ENCODE results near the gene TM9SF4.

TM9SF4 gene

DNA sequence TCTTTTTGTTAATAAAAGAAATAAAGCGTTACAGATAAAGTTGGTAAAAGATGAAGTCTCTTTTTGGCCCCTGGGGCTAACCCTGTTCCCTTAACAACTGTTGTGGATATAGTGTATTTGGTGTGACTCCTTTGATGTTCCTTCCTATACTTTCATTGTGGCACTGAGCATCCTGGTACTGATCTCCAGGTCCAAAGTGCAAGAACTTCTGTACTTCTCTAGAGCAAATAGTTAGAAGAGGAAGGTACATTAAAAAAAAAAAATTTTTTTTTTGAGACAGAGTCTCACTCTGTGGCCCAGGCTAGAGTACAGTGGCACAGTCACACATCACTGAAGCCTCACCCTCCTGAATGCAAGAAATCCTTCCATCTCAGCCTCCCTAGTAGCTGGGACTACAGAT is 104.4 kb downstream of the TM9SF4 start:
- H3K9me3 Mint-ChIP-seq, result no peaks in the 10 kb centered on the region
- peaks cover 86% of the 10 kb centered on the region for H3K36me3 Mint-ChIP-seq (ENCODE audit: low read depth)
- H3K27me3 Mint-ChIP-seq, result no peaks in the 10 kb centered on the region
- H3K4me1 Mint-ChIP-seq (ENCODE audit: low read depth), result peaks cover 20% of the 10 kb centered on the region
- H3K4me3 Mint-ChIP-seq, result no peak overlapping the region
- intact Hi-C loops (cut with micrococcal nuclease), result no loop called here
- no peak overlapping the region for H3K27ac Mint-ChIP-seq

- H3K27me3 Mint-ChIP-seq, result no peaks in the 10 kb centered on the region
- H3K4me3 Mint-ChIP-seq, result no peak overlapping the region
- H3K4me1 Mint-ChIP-seq (ENCODE audit: low read depth), result peaks cover 8% of the 10 kb centered on the region
- no peak overlapping the region for H3K27ac Mint-ChIP-seq
- no peaks in the 10 kb centered on the region for H3K9me3 Mint-ChIP-seq
- H3K36me3 Mint-ChIP-seq (ENCODE audit: low read depth), result peaks cover 89% of the 10 kb centered on the region
- intact Hi-C loops (cut with micrococcal nuclease), result no loop called here
Observed at GRCh38 chr20:32215147-32215546, 105.6 kb downstream of the TM9SF4 start.

GRCh38 chr20:32215729-32216128 is 106.2 kb downstream of the TM9SF4 start:
- intact Hi-C loops (cut with micrococcal nuclease), result no loop called here
- Mint-ChIP-seq H3K9me3 (no peaks in the 10 kb centered on the region), H3K27ac (no peak overlapping the region), H3K36me3 (ENCODE audit: low read depth) (peaks cover 87% of the 10 kb centered on the region), H3K4me1 (ENCODE audit: low read depth) (peaks cover 5% of the 10 kb centered on the region), H3K27me3 (no peaks in the 10 kb centered on the region), H3K4me3 (no peak overlapping the region)

GRCh38 chr20:32216179-32217142 is 106.9 kb downstream of the TM9SF4 start:
- H3K4me3 Mint-ChIP-seq, result no peak overlapping the region
- intact Hi-C loops (cut with micrococcal nuclease), result no loop called here
- H3K27ac Mint-ChIP-seq, result no peak overlapping the region
- peaks cover 87% of the 10 kb centered on the region for H3K36me3 Mint-ChIP-seq (ENCODE audit: low read depth)
- H3K9me3 Mint-ChIP-seq, result no peaks in the 10 kb centered on the region
- H3K4me1 Mint-ChIP-seq (ENCODE audit: low read depth), result peaks cover 5% of the 10 kb centered on the region
- H3K27me3 Mint-ChIP-seq, result no peaks in the 10 kb centered on the region
